ENCODE data around the gene ISY1. TPM values are rescaled to one million over a fixed set of nuclear protein-coding genes. Genes with fewer than 3 reads are reported as not detected.
A peak's percentile ranks its signal among the peaks of the same experiment; 100 is the strongest.

ISY1 gene
- total and polyA plus RNA-seq, 9 donors: 13.1 to 45.3 (median 28.8) TPM

DNA sequence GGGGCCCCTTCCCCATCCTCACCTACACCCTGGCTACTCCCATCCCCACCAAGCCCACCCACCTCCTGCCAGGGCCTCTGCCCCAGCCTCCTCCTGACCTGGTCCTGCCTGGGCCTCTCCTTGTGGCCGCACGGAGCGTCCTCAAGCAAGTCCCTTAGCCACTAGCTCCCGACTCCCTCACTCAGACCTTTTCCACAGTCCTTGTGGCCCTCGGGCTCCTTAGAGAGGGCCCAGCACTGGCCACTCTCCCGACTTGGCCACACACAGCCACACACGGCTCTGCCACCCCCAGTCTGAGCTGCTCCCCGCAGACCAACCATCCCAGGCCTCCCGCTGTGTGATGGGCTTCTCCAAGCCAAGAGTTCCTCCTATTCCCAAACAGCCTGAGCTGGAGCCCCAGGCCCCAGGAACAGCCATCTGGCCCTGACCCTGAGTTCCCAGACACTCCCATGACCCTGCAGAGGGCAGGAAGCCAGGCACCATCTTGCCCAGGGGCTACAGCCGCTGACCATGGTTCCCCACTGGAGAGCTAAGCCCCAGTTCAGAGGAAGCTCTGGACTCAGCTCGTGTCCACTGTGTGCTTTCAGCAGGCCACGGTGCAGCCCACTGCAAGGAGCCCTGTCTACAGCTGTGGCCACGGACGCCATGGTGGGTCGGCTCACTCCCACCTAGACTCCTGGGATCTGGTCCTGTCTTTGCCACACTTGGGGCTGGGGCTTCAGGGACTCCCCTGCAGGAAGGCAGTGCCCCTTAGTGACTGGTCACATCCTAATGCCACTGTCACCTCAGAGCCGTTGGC, 32.3 kb downstream of the ISY1 start:
- DNase-seq: no peak
- Histone ChIP-seq H3K27ac (no peak overlapping the region), H3K4me1 (ENCODE audit: insufficient read depth) (no peaks in the 10 kb centered on the region), H3K9me3 (no peaks in the 10 kb centered on the region), H3K27me3 (no peaks in the 10 kb centered on the region), H3K4me3 (no peak overlapping the region), H3K36me3 (no peaks in the 10 kb centered on the region)
- TF ChIP-seq EP300 (IDR thresholded peaks at IDR 0.05) (no peak), POLR2A (IDR thresholded peaks at IDR 0.05) (no peak)
- TF ChIP-seq, protein P1, sequence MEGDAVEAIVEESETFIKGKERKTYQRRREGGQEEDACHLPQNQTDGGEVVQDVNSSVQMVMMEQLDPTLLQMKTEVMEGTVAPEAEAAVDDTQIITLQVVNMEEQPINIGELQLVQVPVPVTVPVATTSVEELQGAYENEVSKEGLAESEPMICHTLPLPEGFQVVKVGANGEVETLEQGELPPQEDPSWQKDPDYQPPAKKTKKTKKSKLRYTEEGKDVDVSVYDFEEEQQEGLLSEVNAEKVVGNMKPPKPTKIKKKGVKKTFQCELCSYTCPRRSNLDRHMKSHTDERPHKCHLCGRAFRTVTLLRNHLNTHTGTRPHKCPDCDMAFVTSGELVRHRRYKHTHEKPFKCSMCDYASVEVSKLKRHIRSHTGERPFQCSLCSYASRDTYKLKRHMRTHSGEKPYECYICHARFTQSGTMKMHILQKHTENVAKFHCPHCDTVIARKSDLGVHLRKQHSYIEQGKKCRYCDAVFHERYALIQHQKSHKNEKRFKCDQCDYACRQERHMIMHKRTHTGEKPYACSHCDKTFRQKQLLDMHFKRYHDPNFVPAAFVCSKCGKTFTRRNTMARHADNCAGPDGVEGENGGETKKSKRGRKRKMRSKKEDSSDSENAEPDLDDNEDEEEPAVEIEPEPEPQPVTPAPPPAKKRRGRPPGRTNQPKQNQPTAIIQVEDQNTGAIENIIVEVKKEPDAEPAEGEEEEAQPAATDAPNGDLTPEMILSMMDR (IDR thresholded peaks at IDR 0.05): no peak
- 87 to 95% (median 90%) methylated on average over 10 to 16 of the region's 16 CpGs for WGBS, 3 donors
- intact Hi-C loops (cut with DNase I): no loop called here

DNA sequence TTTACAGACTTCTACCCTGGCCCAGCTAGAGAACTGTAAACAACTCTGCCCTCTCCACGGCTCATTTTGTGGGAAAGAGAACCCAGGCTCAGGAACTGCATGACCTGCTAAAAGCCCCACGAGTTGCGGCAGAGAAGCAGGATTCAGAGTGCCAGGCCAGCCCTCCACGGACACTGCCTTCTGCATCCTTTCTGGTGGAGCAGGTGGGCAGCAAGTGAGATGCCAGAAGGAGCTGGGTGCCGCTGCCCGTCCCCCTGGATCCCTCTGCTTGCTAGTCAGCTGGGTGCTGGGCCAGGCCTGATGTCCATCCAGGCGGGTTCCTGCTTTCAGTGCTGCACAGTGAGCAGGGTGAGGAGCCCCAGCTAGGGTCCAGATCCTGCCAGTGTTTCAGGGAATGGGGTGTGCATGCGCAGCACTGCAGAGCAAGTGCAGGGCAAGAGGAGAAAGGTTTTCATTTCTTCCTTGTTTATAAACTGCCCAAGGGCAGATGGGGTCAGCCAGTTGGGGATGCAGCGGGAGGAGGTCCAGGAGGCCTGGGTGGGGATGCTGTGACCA, 34.1 kb downstream of the ISY1 start:
- intact Hi-C loops (cut with DNase I): no loop called here
- no peaks in the 10 kb centered on the region for H3K27me3 ChIP-seq
- no peak for DNase-seq
- TF ChIP-seq, protein P1 (IDR thresholded peaks at IDR 0.05): no peak
- TF ChIP-seq POLR2A (IDR thresholded peaks at IDR 0.05) (no peak), EP300 (IDR thresholded peaks at IDR 0.05) (no peak)
- no peak overlapping the region for H3K4me3 ChIP-seq
- no peaks in the 10 kb centered on the region for H3K9me3 ChIP-seq
- no peak overlapping the region for H3K27ac ChIP-seq
- H3K36me3 ChIP-seq: no peaks in the 10 kb centered on the region
- 74 to 86% (median 77%) methylated on average over 9 of the region's 9 CpGs for WGBS, 3 donors
- H3K4me1 ChIP-seq (ENCODE audit: insufficient read depth): no peaks in the 10 kb centered on the region

DNA sequence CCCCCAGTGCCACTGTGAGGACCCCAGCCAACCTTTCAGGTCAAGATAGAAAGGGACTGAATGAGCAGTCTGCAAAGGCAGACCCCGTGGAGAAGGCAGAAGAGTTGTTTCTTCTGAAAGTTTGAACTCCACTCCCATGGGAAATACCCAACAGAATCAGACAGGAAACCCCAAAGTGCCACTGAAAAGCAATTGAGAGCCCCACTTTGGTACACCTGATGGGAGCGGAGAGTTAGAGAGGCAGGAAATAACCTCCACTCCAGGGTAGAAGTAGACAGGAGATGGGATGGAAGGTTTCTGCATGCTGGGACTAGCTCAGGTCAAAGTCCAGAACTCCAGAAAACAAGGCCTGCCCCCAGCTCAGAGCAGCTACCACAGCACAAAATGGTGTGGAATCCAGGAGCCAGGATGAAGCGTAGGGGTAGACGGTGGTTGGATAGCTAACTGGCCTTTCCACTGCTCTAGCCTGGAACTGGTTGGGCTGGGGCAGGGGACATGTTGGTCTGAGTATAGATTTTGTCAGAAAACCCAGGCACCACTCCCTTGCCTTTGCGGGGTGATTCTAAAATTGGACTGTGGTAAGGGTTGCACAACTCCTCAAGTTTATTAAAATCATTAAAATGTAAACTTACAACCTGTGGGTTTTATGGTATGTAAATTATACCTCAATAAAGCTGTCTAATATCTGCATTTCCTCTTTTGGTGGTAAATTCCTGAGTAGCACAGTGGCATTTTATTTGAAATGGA, 37.4 kb downstream of the ISY1 start:
- H3K36me3 ChIP-seq: no peaks in the 10 kb centered on the region
- no peak overlapping the region for H3K4me3 ChIP-seq
- H3K27ac ChIP-seq: peak overlapping the region in 1 of 2 donors; percentile 95
- TF ChIP-seq EP300 (IDR thresholded peaks at IDR 0.05) (no peak), POLR2A (IDR thresholded peaks at IDR 0.05) (no peak)
- TF ChIP-seq, protein P1 (IDR thresholded peaks at IDR 0.05): no peak
- intact Hi-C loops (cut with DNase I): no loop called here
- no peaks in the 10 kb centered on the region for H3K9me3 ChIP-seq
- WGBS, 3 donors: 52 to 58% (median 56%) methylated on average over 5 of the region's 5 CpGs
- H3K4me1 ChIP-seq (ENCODE audit: insufficient read depth): peaks cover 7% of the 10 kb centered on the region
- no peak for DNase-seq
- no peaks in the 10 kb centered on the region for H3K27me3 ChIP-seq

DNA sequence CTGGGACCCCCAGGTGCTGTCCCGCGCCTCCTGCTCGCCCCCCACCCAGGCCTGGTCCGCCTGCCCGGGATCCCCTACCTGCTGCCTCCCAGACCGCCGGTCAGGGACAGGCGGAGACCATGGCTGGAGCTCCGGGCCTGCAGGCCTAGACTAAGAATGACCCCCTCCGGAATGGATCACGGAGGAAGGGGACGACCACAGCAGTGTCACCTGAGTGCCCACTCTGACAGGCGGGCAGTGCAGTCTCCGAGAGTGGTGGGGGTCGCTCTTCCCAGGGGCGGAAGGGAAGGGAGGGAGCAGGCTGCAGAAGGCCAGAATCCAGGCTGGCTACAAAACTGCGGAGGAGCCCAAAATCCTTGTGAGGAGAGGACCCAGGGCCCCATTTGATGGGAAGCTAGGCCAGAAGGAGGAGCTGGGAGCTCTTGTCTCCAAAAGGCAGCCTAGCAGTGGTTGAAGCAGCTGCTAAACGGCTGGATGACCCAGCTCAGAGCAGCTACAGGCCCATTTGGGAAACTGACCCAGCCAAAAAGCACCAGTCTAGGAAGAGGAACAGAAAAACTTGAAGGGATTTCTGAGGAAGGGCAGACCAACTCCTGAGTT, 38.4 kb downstream of the ISY1 start:
- Histone ChIP-seq H3K4me1 (ENCODE audit: insufficient read depth) (peaks cover 8% of the 10 kb centered on the region), H3K27ac (peak overlapping the region; percentile 90 to 95), H3K4me3 (peak overlapping the region; percentile 83), H3K36me3 (no peaks in the 10 kb centered on the region), H3K27me3 (no peaks in the 10 kb centered on the region), H3K9me3 (no peaks in the 10 kb centered on the region)
- intact Hi-C loops (cut with DNase I): no loop called here
- WGBS, 3 donors: 33 to 37% (median 34%) methylated on average over 17 to 18 of the region's 18 CpGs
- DNase-seq: peak in 2 of 5 donors; percentile 40 to 51
- TF ChIP-seq, protein P1 (IDR thresholded peaks at IDR 0.05): no peak
- TF ChIP-seq EP300 (IDR thresholded peaks at IDR 0.05) (no peak), POLR2A (IDR thresholded peaks at IDR 0.05) (no peak)
